IMR-90 (cell line): ENCODE data around the gene TMC1. TPM values are rescaled to one million over a fixed set of nuclear protein-coding genes. Genes with fewer than 3 reads are reported as not detected.

Experiments used
- ATAC-seq: fragments of 200-7000 bp; cut with Tn5 transposase; 2 replicates; pipeline ENCODE4 v1.9.1; 2020; ENCODE audit warnings: low read depth, mild to moderate bottlenecking, moderate library complexity
- BruUV-seq: library from RNA; stranded (reverse); fragments of 400-500 nt; replicated peaks from 2 replicates; lab custom pipeline; 2021; lab: Mats Ljungman, UMichigan
- CTCF ChIA-PET: fragments of 300-600 bp; formaldehyde crosslinking; extraction: SDS; loops from one replicate; lab custom pipeline; 2021; ENCODE audit warnings: antibody characterized with exemption; lab: Yijun Ruan, JAX
- POLR2A ChIA-PET: fragments of 300-600 bp; sonication (Branson Sonifier 250); formaldehyde crosslinking; loops from one replicate; lab custom pipeline; 2022; ENCODE audit warnings: antibody characterized with exemption; ENCODE audit not compliant: unreplicated experiment; lab: Charles Lee
- DNase-seq: peaks from one replicate; pipeline ENCODE4 v3.0.0; 2013
- H2AFZ ChIP-seq: replicated peaks from 2 replicates; pipeline ENCODE3; 2013; ENCODE audit warnings: low read length, mild to moderate bottlenecking; ENCODE audit not compliant: poor library complexity
- H2AK5ac ChIP-seq: 2 replicates; pipeline ENCODE4 v1.6.1; 2013; ENCODE audit warnings: low read depth, low read length, inconsistent platforms
- H2AK9ac ChIP-seq: replicated peaks from 2 replicates; pipeline ENCODE3; 2013; ENCODE audit warnings: mild to moderate bottlenecking, low read depth, low read length, moderate library complexity; ENCODE audit not compliant: poor library complexity
- H2BK120ac ChIP-seq: 2 replicates; pipeline ENCODE4 v1.6.1; 2013; ENCODE audit warnings: low read depth, low read length, inconsistent platforms
- H2BK15ac ChIP-seq: 3 replicates; pipeline ENCODE4 v1.6.1; 2013; ENCODE audit warnings: low read depth, low read length, inconsistent platforms
- H2BK20ac ChIP-seq: 2 replicates; pipeline ENCODE4 v1.6.1; 2013; ENCODE audit warnings: low read depth, mild to moderate bottlenecking, inconsistent platforms, low read length, moderate library complexity
- H2BK5ac ChIP-seq: 2 replicates; pipeline ENCODE4 v1.6.1; 2013; ENCODE audit warnings: mild to moderate bottlenecking, low read depth, low read length, inconsistent platforms; ENCODE audit not compliant: poor library complexity, severe bottlenecking
- H3K14ac ChIP-seq: replicated peaks from 2 replicates; pipeline ENCODE4 v1.6.1; 2013; ENCODE audit warnings: low read depth, low read length, inconsistent platforms
- H3K18ac ChIP-seq: 2 replicates; pipeline ENCODE4 v1.6.1; 2013; ENCODE audit warnings: low read depth, low read length, control low read depth
- H3K23ac ChIP-seq: 2 replicates; pipeline ENCODE4 v1.6.1; 2013; ENCODE audit warnings: low read depth, low read length, inconsistent platforms
- H3K27ac ChIP-seq: 2 replicates; pipeline ENCODE4 v1.5.1; 2013; ENCODE audit warnings: mild to moderate bottlenecking, control low read depth, low read length; ENCODE audit not compliant: insufficient read depth
- H3K27me3 ChIP-seq: 2 replicates; pipeline ENCODE4 v1.6.1; 2013; ENCODE audit warnings: low read length; ENCODE audit not compliant: control insufficient read depth, insufficient read depth
- H3K36me3 ChIP-seq: 2 replicates; pipeline ENCODE4 v1.6.1; 2013; ENCODE audit warnings: low read length, mixed read lengths; ENCODE audit not compliant: control insufficient read depth, insufficient read depth
- H3K4ac ChIP-seq: 2 replicates; pipeline ENCODE4 v1.6.1; 2013; ENCODE audit warnings: low read depth, low read length, inconsistent platforms
- H3K4me1 ChIP-seq: 2 replicates; pipeline ENCODE4 v1.6.1; 2013; ENCODE audit warnings: low read length, mixed read lengths; ENCODE audit not compliant: control insufficient read depth, insufficient read depth
- H3K4me2 ChIP-seq: 2 replicates; pipeline ENCODE4 v1.6.1; 2013; ENCODE audit warnings: low read depth, mild to moderate bottlenecking, control low read depth, low read length, moderate library complexity
- H3K4me3 ChIP-seq: 2 replicates; pipeline ENCODE4 v1.5.1; 2013; ENCODE audit warnings: low read depth, mild to moderate bottlenecking, control low read depth, low read length, moderate library complexity; ENCODE audit not compliant: insufficient read depth
- H3K56ac ChIP-seq: 2 replicates; pipeline ENCODE4 v1.6.1; 2013; ENCODE audit warnings: low read length, inconsistent platforms; ENCODE audit not compliant: insufficient read depth; ENCODE audit errors: extremely low read depth
- H3K79me1 ChIP-seq, 2 experiments: 2 replicates each; pipeline ENCODE4 v1.6.1; 2013; ENCODE audit warnings: low read length in 2 of 2, inconsistent platforms in 1 of 2, low read depth in 1 of 2
- H3K9ac ChIP-seq: 2 replicates; pipeline ENCODE4 v1.6.1; 2013; ENCODE audit warnings: low read depth, low read length, control low read depth
- H3K9me1 ChIP-seq: 2 replicates; pipeline ENCODE4 v1.6.1; 2013; ENCODE audit warnings: low read length, inconsistent platforms; ENCODE audit not compliant: insufficient read depth
- H3K9me3 ChIP-seq: 2 replicates; pipeline ENCODE4 v1.6.1; 2013; ENCODE audit warnings: low read length; ENCODE audit not compliant: control insufficient read depth, insufficient read depth
- H4K20me1 ChIP-seq: 2 replicates; pipeline ENCODE4 v1.6.1; 2013; ENCODE audit warnings: low read length, inconsistent platforms; ENCODE audit not compliant: insufficient read depth
- H4K5ac ChIP-seq: 2 replicates; pipeline ENCODE4 v1.6.1; 2013; ENCODE audit warnings: mild to moderate bottlenecking, low read depth, low read length, control low read depth
- H4K8ac ChIP-seq, 2 experiments: 2 replicates each; pipeline ENCODE4 v1.6.1; 2013; ENCODE audit warnings: low read depth in 2 of 2, low read length in 2 of 2, control low read depth in 1 of 2, inconsistent platforms in 1 of 2
- H4K91ac ChIP-seq: 2 replicates; pipeline ENCODE4 v1.6.1; 2013; ENCODE audit warnings: low read depth, low read length, inconsistent platforms; ENCODE audit not compliant: insufficient read depth
- NFE2L2 ChIP-seq: fragments of 150-350 bp; IDR thresholded peaks from 2 replicates; pipeline ENCODE4 v1.6.1; 2016; ENCODE audit warnings: low read depth, mild to moderate bottlenecking, low read length
- POLR2A ChIP-seq: IDR thresholded peaks from 2 replicates; pipeline ENCODE4 v1.6.1; 2012; ENCODE audit warnings: mild to moderate bottlenecking, low read depth, low read length
- WGBS, 2 experiments: methylation state at CpG; one replicate each; pipeline versions ENCODE4 v1.1.5 to v1.1.7; 2013; ENCODE audit warnings: missing lambda C conversion rate in 2 of 2; ENCODE audit not compliant: insufficient read length in 1 of 2; ENCODE audit errors: extremely low coverage in 2 of 2; 5-methylcytosine and 5-hydroxymethylcytosine counted together
- dilution Hi-C: fragments of 300-500 bp; cut with HindIII; formaldehyde crosslinking; loops from one replicate; pipeline ENCODE4 v1.14.3; 2018; ENCODE audit warnings: low sequenced_read_pairs; ENCODE audit not compliant: unreplicated experiment
- in situ Hi-C: fragments of 300-500 bp; cut with MboI; formaldehyde crosslinking; loops from 3 replicates; pipeline ENCODE4 v1.14.3; 2019; ENCODE audit warnings: low sequenced_read_pairs, inconsistent platforms, mixed read lengths
- intact Hi-C: fragments of 100-400 bp; cut with micrococcal nuclease; formaldehyde crosslinking; loops from 2 replicates; pipeline ENCODE4 v1.10.0; 2022
- polyA plus RNA-seq, 3 experiments: library from polyadenylated mRNA; depleted of rRNA; stranded (reverse); fragments of >200 nt; gene quantifications; 2 replicates each; pipeline ENCODE4 v1.2.3, GENCODE V29; 2012; ENCODE audit warnings: low replicate concordance in 1 of 3
- total RNA-seq: library from RNA; depleted of rRNA; stranded (reverse); fragments of >200 nt; gene quantifications from 2 replicates; pipeline ENCODE4 v1.2.3, GENCODE V29; 2012

Gene TMC1
- total and polyA plus RNA-seq, 2 of the 4 experiments (the other 2 are of a cell fraction) = not detected

- WGBS, 2 experiments = no CpG with 5 or more reads among the region's 2 CpGs
- Histone ChIP-seq H2BK5ac (no peak overlapping the region), H3K4ac (no peak overlapping the region), H4K20me1 (no peaks in the 10 kb centered on the region), H2AK5ac (no peak overlapping the region), H3K27ac (no peak overlapping the region), H3K23ac (no peak overlapping the region), H4K91ac (no peak overlapping the region), H3K4me2 (no peak overlapping the region), H2BK15ac (no peak overlapping the region), H3K9me3 (no peaks in the 10 kb centered on the region), H3K18ac (no peak overlapping the region), H3K14ac (no peak overlapping the region), H3K4me1 (no peaks in the 10 kb centered on the region), H2AK9ac (no peak overlapping the region), H3K9ac (no peak overlapping the region), H3K9me1 (no peaks in the 10 kb centered on the region), H4K5ac (no peak overlapping the region), H3K56ac (no peak overlapping the region), H2BK20ac (no peak overlapping the region), H3K27me3 (0 out of 2 replicates have a peak, but pooled peaks cover 4% of the 10 kb centered on the region), H4K8ac (no peak overlapping the region), H3K36me3 (no peaks in the 10 kb centered on the region), H3K79me1 (no peaks in the 10 kb centered on the region), H2AFZ (no peak overlapping the region), H2BK120ac (no peak overlapping the region), H3K4me3 (no peak overlapping the region)
- dilution Hi-C loops (no loop called here), intact Hi-C loops (no loop called here), in situ Hi-C loops (loop anchor here (25.0 kb wide), 1 partner anchor 586 kb away; no protein-coding TSS in a partner anchor)
- POLR2A ChIA-PET = no interaction called here
- BruUV-seq = no TSS peak
- no peak for DNase-seq
- TF ChIP-seq NFE2L2 (no peak), POLR2A (no peak)
- CTCF ChIA-PET = interaction anchor here (0.9 kb wide), 1 partner anchor 11 kb away, joined by 3 read pairs; no protein-coding TSS in a partner anchor
- ATAC-seq = no peak
Measured at GRCh38 chr9:72623156-72623555, 101.7 kb downstream of the TMC1 start.
